Myometrial cell (primary cell): ENCODE data around the gene ARHGEF4. TPM values are rescaled to one million over a fixed set of nuclear protein-coding genes. Genes with fewer than 3 reads are reported as not detected.

Source experiments
- total RNA-seq: library from RNA; depleted of rRNA; stranded (reverse); fragments of >200 nt; gene quantifications from 2 replicates; pipeline ENCODE4 v1.2.3, GENCODE V29; 2015

ARHGEF4 gene, protein sequence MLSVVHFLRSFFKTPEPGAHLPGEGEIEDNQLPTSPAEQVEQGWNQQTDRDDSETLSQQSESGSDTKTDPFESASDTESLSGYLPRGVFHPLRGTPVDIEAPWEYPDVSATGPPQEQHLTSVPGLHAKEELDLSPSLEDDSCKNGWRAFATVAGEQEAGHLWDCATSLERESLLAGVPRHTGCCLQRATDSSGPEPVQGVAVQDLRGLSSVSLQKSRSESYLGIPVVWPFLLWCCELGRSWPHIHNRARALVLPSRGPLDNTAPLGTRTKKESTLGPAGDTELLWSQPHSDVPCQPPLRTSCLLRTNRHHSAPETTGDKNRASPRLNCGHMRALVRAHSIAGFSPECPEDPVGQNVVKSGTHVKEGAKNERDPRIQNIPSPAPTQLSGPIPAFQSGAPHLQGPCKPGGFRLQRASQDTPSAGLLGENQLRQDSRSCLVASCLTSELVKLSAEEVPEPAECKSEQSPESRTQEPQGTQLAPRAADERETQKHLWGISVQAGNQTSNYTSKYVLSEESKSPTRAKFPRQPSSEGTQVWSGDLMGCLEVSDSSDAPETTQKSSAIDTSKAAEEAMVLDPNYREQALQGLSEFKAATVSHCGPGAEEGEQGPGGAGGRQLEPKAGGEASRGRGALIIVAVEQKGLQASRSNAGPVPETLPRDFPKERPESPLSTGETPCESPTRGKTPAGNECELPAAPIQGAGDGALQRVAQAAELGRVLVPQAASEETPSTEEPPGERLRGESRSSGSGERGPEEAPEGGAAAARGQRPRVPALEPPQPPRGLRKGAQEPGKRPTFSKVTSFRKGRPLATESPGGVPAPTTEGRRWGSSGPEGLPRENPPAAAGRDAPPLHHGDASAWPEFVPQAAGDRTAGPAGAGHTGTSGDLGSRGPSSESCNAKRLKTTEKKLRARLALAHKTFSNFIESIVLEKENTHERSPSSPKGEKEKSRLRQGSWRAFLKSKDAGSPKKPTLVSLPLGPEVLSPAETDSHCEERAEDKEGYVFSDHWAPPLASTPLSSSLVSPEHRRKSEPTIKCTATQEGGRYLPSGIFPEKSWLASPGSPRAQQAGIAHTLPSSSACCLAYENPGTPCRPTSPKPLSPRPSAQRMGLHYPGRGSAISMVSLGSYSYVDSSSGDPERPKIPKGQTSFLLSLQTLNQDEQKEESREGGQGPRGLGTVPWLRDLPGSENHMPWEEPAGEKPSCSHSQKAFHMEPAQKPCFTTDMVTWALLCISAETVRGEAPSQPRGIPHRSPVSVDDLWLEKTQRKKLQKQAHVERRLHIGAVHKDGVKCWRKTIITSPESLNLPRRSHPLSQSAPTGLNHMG (N-terminal part only)
- 1.2 and 4.8 TPM in 2 replicates for total RNA-seq

DNA sequence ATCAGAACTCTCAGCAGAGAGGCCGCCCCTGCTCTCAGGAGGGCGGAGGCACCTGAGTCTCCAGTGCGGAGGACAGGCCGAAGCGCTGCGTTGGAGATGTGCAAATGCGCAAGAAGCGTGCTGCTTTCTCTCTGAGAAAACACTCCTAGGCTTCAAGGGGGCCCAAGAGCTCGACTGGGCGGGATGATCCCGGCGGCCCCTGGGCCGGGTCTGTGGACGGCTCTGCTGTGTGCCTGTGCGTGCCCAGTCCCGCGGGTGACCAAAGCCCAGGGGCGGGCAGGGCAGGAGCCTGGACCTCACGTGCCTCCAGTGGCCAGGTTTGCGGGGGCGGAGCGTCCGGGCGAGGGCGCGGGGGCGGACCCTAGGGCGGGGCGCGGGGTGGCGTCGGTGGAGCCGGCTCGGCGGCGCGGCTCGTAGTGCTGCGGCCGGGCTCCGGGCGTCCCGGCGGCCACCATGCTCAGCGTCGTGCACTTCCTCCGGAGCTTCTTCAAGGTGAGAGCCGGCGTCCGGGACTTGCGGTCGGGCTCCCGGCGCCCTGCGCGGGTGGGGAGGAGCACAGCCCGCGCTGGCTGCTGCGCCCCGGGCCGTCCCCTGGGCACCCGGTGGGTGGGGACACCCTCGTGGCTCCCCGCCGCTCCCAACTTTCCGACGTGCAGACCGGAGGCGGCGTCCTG, at the start of gene ARHGEF4:
TSS of gene ARHGEF4 (plus strand) at position 414 of the 674 bp plus-strand sequence. CDS start at position 454, 40 bp downstream.

DNA sequence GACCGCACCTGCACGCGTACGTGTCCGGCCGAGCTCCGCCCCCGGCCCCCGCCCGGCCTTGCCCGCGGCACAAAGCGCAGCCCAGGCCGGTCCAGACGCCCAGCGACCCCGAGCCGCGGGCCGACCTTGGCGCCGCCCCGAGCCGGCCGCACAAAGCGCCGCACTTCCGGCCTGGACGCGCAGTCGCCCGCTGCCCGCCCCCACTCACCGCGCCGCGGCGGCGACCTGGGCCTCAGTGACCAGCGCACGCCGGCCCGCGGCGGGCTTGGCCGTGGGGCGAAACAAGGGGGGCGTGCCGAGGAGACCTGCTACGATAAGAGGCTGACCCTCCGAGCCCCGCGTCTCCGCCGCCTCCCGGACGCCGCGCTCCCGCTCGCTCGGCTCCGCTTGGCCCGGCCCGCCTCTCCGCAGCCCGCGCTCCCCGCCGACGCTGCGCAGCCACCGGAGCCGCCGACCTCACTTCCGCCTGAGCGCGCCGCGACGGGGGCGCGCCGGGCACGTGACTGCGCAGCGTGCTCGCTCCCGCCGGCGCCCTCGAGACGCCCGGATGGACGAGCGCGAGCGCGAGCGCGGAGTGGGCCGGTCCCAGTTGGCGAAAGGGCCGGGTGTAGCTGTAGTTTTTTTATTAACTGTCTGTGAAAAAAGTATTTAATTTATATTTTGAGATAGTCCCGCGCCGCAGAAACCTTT, 256.4 kb downstream of the ARHGEF4 start, which contains the start of gene FAM168B:
TSS of gene FAM168B (minus strand) at position 455 of the 690 bp plus-strand sequence. CDS start 10,814 bp downstream, outside the sequence.

Other genes starting within 250 kb of the ARHGEF4 start
- gene CFC1, start 237.3 kb upstream of the ARHGEF4 start, total RNA-seq: not detected in 2 replicates
- gene POTEJ, start 225.5 kb upstream of the ARHGEF4 start, total RNA-seq: not detected in 2 replicates
- gene GPR148, start 107.8 kb upstream of the ARHGEF4 start, total RNA-seq: not detected in 2 replicates
- gene AMER3, start 81.4 kb upstream of the ARHGEF4 start, total RNA-seq: not detected in 2 replicates